HepG2 (cell line): ENCODE data around the gene ZSCAN26. TPM values are rescaled to one million over a fixed set of nuclear protein-coding genes. Genes with fewer than 3 reads are reported as not detected.
A peak's percentile ranks its signal among the peaks of the same experiment; 100 is the strongest.

Source experiments
- HHEX ChIP-seq: IDR thresholded peaks from 2 replicates; pipeline ENCODE4 v1.6.1; 2016; ENCODE audit warnings: control low read depth
- polyA plus RNA-seq, 8 experiments: library from polyadenylated mRNA; depleted of rRNA in 3 of 8; stranded (reverse) in 7 of 8; unstranded in 1 of 8; fragments of >200 nt; fragmentation: Illumina TruSeq in 4 of 8; extraction: Trizol in 4 of 8; gene quantifications; 2 replicates each; pipeline versions ENCODE4 v1.2.1 to v1.2.3, GENCODE V29; 2011 to 2016; ENCODE audit warnings: low read depth in 4 of 8, missing spikeins in 1 of 8, mixed read lengths in 1 of 8; ENCODE audit not compliant: insufficient read depth in 1 of 8
- total RNA-seq, 5 experiments: library from RNA; depleted of rRNA; stranded (reverse); fragments of >200 nt; fragmentation: Illumina TruSeq; extraction: Trizol; gene quantifications; 2 replicates each; pipeline ENCODE4 v1.2.3, GENCODE V29; 2016; ENCODE audit warnings: low read depth in 1 of 5
- TF ChIP-seq, protein P1 (sequence below): sonication (generic); formaldehyde crosslinking; IDR thresholded peaks from 2 replicates; pipeline ENCODE4 v1.4.0; 2020; ENCODE audit warnings: missing genetic modification reagents, borderline replicate concordance
- TF ChIP-seq, protein P2 (sequence below): sonication (generic); formaldehyde crosslinking; IDR thresholded peaks from 2 replicates; pipeline ENCODE4 v1.8.0; 2022; ENCODE audit warnings: missing genetic modification reagents, mild to moderate bottlenecking, inconsistent platforms, borderline replicate concordance
- TF ChIP-seq, protein P3 (sequence below): IDR thresholded peaks from 2 replicates; pipeline ENCODE4 v1.6.1; 2016; ENCODE audit warnings: low read depth

ZSCAN26 gene
- total and polyA plus RNA-seq, 2 of the 13 experiments (the other 11 are each of a cell fraction or from before 2014, with no cell fraction given): 12.0 to 15.6 TPM

DNA sequence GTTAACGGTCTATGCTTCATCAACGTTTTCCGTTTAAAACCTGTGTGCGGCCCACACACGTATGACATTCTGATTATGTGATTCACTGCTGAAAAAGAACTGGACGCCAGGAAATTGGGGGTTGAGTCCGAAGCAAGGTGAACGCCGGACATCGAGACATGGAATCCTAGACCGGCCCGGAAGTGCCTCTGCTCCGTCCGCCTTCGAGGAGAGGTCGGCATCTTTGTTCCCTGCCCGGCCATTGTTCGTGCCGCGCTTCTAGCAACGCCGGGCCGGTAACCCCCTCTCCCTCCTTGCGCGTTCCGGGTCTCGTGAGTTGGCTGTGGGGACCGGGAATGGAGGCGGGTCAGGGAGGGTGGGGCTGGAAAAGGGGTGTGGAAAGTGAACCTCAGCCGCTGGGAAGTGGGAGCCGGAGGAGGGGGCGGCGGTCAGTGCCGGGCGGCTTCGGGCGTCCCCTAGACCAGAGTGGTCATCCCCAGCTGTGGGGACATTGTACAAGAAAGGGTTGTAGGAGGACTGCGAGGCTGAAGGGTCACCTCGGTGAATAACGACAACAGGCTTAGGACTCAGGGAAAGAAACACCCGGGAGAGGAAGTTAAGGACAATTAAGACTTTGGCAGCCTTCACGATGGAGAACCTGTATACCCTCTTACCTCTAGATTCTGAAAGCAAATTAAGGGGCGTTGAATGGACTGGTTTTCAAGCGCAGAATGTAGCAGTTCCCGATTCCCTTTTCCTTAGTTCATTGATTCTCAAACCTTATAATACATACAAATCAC lies 41.7 kb upstream of the ZSCAN26 start, which contains the start of gene ZSCAN9 (continued):
- TF ChIP-seq, protein P1, sequence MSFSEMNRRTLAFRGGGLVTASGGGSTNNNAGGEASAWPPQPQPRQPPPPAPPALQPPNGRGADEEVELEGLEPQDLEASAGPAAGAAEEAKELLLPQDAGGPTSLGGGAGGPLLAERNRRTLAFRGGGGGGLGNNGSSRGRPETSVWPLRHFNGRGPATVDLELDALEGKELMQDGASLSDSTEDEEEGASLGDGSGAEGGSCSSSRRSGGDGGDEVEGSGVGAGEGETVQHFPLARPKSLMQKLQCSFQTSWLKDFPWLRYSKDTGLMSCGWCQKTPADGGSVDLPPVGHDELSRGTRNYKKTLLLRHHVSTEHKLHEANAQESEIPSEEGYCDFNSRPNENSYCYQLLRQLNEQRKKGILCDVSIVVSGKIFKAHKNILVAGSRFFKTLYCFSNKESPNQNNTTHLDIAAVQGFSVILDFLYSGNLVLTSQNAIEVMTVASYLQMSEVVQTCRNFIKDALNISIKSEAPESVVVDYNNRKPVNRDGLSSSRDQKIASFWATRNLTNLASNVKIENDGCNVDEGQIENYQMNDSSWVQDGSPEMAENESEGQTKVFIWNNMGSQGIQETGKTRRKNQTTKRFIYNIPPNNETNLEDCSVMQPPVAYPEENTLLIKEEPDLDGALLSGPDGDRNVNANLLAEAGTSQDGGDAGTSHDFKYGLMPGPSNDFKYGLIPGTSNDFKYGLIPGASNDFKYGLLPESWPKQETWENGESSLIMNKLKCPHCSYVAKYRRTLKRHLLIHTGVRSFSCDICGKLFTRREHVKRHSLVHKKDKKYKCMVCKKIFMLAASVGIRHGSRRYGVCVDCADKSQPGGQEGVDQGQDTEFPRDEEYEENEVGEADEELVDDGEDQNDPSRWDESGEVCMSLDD (CRISPR knock-in tag): peak; percentile 12; the same call in 1 of the 2 replicates
- TF ChIP-seq, protein P2, sequence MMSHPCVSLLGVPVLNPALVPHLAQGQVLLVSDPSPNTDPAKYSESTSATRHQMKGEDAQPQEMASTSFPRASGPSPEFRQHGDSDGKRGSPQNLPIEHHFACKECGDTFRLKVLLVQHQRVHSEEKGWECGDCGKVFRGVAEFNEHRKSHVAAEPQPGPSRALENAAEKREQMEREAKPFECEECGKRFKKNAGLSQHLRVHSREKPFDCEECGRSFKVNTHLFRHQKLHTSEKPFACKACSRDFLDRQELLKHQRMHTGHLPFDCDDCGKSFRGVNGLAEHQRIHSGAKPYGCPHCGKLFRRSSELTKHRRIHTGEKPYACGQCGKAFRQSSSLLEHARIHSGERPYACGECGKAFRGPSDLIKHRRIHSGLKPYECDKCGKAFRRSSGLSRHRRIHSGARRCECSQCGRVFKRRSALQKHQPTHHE (CRISPR knock-in tag): peak; percentile 66; the same call in 1 of the 2 replicates
- TF ChIP-seq HHEX (CRISPR knock-in tag): no peak
- TF ChIP-seq, protein P3, sequence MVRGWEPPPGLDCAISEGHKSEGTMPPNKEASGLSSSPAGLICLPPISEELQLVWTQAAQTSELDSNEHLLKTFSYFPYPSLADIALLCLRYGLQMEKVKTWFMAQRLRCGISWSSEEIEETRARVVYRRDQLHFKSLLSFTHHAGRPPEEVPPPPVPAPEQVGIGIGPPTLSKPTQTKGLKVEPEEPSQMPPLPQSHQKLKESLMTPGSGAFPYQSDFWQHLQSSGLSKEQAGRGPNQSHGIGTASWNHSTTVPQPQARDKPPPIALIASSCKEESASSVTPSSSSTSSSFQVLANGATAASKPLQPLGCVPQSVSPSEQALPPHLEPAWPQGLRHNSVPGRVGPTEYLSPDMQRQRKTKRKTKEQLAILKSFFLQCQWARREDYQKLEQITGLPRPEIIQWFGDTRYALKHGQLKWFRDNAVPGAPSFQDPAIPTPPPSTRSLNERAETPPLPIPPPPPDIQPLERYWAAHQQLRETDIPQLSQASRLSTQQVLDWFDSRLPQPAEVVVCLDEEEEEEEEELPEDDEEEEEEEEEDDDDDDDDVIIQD (CRISPR knock-in tag): peak; percentile 65; the same call in 1 of the 2 replicates
